Measurements from ENCODE around the gene ZNF532.

DNA sequence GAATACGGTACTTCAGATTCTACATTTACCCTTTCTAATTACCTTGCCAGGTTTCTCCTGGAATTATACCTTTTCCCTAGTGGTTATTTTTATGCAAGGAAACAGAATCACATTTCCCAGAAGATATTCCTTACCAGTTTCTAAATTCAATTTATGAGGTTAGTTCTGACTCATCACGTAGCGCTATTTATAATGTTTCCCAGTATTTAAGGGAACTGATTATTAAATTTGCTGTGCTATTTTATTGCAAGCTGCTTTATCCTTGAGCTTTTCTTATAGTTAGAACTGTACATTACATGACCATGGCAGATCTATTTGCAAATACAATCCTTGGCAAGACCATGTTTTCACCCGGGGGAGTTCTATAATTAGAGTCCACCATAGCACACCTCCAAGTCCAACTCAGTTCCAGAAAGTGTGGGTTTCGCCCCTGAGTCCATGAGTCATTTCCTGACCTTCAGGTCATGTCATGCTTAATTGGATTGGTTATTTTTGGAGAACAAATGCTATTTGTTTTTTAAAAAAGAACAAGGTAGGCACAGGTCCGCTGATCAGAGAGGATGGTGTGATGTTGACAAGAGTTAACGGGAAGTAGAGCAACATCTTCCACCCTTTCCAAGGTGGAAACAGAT is 126.6 kb downstream of the ZNF532 start:
- no peak for TF ChIP-seq EZH2 (IDR thresholded peaks at IDR 0.05; ENCODE audit: low read length)
- no peak for TF ChIP-seq CTCF (optimal IDR thresholded peaks at IDR 0.05 in 1 of 3, IDR thresholded peaks at IDR 0.05 in 1 of 3, conservative IDR thresholded peaks at IDR 0.05 in 1 of 3; ENCODE audit: extremely low read depth in 1 of 3, insufficient read depth in 2 of 3, low read length in 3 of 3)

Measured in keratinocyte (primary cell).